HEK293 (cell line): ENCODE results near the gene ALOXE3.

ENCODE experiments used
- PRDM10 ChIP-seq: fragments of 450-650 bp; formaldehyde crosslinking; IDR thresholded peaks from 2 replicates; pipeline ENCODE4 v1.5.1; 2016; ENCODE audit warnings: missing biosample characterization, missing genetic modification characterization
- ZNF223 ChIP-seq: fragments of 450-650 bp; formaldehyde crosslinking; IDR thresholded peaks from 2 replicates; pipeline ENCODE4 v1.5.1; 2016; ENCODE audit warnings: missing biosample characterization, missing genetic modification characterization
- ZNF274 ChIP-seq, 2 experiments: fragments of 200-500 bp in 1 of 2; fragments of 450-650 bp in 1 of 2; sonication (Bioruptor generic) in 1 of 2; formaldehyde crosslinking in 1 of 2; IDR thresholded peaks; 2 replicates each; pipeline versions ENCODE4 v1.5.1 to v1.6.1; 2014 to 2016; ENCODE audit warnings: borderline replicate concordance in 1 of 2, inconsistent platforms in 1 of 2, low read length in 1 of 2, missing biosample characterization in 1 of 2, missing genetic modification characterization in 1 of 2

- TF ChIP-seq ZNF223 (tag by site-specific recombination): no peak
- no peak for TF ChIP-seq ZNF274 (IDR thresholded peaks at IDR 0.05; ENCODE audit: low read length)
- TF ChIP-seq ZNF274 (tag by site-specific recombination; IDR thresholded peaks at IDR 0.05; ENCODE audit: borderline replicate concordance): no peak
- TF ChIP-seq PRDM10: no peak
These were observed 9.2 kb downstream of the ALOXE3 start for GRCh38 chr17:8108972-8109660.
